Gastroesophageal sphincter (tissue), 3 donors: ENCODE data around the gene CACNA1C.

Experiments
- POLR2A ChIP-seq, 2 donors: fragments of 450-650 bp; IDR thresholded peaks; one replicate each; pipeline ENCODE4 v1.6.1; 2017; ENCODE audit warnings: antibody characterized with exemption in 2 of 2, mild to moderate bottlenecking in 2 of 2, moderate library complexity in 1 of 2
- TF ChIP-seq, protein P1 (sequence below), 4 experiments: fragments of 200-600 bp in 2 of 4; fragments of 450-650 bp in 2 of 4; sonication (generic) in 1 of 4; IDR thresholded peaks; one replicate each; pipeline ENCODE4 v1.5.1; 2017 to 2019; ENCODE audit warnings: antibody characterized with exemption in 4 of 4, mild to moderate bottlenecking in 2 of 4, moderate library complexity in 2 of 4

DNA sequence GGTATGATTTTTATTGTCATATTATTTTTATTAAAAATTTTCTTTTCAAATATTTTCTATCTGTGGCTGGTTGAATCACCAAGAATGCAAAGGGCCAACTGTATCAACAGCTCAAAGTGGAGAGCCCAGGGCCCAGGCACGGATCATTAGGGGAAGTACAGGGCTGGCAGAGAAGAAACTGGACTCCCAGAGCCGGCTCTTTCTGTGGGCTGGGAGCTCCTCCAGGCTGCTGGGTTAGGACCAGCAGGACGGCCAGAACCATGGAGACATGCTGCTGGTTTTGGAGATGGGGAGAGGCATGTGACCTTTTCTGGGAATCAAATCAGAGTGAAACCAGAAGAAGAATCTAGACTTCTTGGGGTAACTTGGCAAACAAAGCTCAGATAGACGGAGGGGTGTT is 220.5 kb downstream of the CACNA1C start:
- TF ChIP-seq, protein P1, sequence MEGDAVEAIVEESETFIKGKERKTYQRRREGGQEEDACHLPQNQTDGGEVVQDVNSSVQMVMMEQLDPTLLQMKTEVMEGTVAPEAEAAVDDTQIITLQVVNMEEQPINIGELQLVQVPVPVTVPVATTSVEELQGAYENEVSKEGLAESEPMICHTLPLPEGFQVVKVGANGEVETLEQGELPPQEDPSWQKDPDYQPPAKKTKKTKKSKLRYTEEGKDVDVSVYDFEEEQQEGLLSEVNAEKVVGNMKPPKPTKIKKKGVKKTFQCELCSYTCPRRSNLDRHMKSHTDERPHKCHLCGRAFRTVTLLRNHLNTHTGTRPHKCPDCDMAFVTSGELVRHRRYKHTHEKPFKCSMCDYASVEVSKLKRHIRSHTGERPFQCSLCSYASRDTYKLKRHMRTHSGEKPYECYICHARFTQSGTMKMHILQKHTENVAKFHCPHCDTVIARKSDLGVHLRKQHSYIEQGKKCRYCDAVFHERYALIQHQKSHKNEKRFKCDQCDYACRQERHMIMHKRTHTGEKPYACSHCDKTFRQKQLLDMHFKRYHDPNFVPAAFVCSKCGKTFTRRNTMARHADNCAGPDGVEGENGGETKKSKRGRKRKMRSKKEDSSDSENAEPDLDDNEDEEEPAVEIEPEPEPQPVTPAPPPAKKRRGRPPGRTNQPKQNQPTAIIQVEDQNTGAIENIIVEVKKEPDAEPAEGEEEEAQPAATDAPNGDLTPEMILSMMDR (IDR thresholded peaks at IDR 0.05), result peak in 3 of 4 experiments; percentile 35 to 70 (median 47)
- no peak for TF ChIP-seq POLR2A (IDR thresholded peaks at IDR 0.05)
